ENCODE data around the gene CTNNA2.

CTNNA2 gene

DNA sequence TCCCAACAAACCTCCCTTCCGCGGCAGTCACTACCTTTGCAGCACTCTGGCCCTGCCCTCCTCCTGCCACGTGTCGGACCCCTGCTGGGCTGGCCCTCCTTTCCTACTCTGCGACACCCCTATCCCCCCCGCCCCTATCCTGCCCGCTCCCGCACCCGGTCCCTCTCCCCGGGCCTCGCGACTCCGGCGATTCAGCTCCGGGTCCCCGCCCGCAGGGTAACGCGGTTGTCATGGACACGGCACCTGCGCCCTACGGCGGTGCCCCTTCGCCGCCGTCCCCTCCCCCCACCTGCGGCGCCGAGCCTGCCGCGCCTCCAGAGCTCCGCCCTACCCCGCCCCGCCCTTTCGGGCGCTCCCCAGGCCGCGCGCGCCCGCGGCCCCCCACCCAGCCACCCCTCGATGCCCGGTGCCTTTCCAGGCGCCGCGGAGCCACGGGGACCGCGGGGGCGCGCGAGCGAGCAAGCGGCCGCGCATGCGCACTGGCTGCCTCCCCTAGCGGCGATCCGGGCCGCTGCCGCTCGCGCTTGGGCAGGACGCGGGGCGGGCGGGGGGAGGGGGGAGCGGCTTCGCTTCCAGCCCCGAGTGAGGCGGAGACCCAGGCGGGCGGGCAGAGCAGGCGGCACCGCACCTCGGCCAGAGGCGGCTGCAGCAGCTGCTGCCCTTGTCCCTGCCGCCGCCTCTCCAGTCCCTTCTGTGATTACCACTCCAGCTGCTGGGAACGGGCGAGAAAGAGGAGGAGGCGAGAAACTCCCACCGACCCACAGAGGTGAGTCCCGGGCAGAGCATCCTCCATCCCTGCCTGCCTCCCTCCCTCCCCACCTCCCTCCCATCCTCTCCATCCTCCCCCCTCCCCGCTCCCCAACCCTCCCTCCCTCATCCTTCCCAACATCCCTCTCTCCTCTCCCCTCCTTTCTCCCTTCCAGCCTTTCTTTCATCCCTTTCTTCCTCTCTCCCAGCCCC lies at the start of gene CTNNA2:
Gene CTNNA2, plus strand, starts transcription at position 610 of the 960 bp plus-strand sequence.
- DNase-seq, result peak; percentile 61

DNA sequence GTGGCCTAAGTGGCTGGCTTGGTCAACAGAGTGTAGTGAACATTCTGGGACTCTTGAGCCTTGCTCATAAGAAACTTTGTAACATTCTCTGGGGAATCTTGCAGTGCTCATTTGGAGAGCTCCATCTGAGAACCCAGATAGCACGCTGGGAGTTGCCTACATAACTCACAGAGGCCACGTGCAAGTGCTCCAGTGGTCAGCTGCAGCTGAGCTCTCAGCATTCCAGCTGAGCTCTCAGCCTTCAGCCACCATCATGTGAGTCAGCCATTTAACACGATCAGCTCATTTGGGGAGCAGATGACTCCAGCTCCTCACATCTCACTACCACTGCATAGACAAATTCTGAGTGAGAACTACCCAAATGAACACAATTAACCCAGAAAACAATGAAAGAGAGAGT lies 25.5 kb upstream of the CTNNA2 start:
- no peak for DNase-seq

DNA sequence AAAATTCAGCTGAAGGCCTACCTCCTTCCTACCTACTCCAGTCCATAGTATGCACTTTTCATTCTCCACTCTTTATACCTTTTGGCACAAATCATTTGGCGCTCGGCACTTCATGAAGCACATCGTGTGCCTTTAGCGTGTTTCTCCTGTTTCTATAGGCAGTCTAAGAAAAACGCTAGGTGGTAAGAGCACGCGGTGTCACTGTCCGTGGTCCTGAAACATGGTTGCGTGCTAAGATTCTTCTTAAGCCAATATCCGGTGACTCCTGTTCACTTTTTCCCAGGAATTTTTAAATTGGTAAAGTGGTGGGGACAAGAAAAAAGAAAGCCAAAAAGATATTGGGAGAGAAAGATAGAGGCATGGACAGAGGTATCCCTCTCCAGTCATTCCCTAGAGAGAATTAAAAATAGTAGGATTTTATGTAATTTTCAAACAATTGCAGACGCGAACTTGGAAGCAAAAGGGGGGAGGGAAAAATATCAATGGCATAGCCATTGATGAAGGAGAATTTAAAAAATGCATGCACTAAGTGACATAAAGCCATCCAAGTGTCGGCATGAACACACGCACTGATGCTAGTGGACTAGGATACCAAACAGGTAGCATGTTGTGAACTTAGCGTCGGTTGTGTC lies 1.4 kb upstream of the CTNNA2 start:
- peak; percentile 74 for DNase-seq

DNA sequence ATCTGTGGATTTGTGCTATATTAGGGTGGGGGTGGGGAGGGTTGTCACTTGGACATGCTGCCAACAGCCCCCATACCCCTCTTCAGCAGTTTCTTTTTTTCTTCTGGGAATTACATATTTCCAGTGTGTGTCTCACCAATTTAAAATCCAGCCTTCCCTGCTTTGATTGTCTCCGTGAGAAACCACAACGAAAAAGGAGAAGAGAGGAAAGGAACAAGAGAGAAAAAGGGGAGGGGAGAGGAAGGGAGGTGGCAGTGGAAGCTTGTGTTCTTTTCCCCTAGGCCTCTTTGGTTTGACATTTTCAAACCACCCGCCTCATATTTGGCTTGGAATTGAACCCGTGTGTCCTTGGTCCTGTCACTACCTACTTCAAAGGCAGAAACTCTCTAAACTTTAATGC lies 860 bp downstream of the CTNNA2 start:
- DNase-seq, result no peak

DNA sequence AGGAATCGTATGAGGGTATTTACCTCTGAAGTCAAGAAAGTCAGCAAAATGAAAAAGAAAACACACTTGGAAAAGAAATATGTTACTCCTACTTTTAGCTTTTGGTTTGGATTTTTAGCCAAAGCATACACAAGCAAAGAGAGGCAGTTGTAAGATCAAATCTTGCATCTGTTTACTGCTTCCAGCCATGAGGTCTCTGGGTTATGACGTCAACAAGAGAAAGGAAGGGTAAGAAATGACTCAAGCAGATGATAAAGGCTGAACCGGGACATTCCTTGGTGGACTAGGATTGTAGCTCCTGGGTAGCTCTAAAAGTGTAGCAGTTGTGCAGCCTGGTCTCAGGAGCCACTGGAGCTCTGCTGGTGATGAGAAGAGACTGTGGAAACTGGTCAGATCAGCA lies 16.8 kb downstream of the CTNNA2 start:
- DNase-seq, result no peak

DNA sequence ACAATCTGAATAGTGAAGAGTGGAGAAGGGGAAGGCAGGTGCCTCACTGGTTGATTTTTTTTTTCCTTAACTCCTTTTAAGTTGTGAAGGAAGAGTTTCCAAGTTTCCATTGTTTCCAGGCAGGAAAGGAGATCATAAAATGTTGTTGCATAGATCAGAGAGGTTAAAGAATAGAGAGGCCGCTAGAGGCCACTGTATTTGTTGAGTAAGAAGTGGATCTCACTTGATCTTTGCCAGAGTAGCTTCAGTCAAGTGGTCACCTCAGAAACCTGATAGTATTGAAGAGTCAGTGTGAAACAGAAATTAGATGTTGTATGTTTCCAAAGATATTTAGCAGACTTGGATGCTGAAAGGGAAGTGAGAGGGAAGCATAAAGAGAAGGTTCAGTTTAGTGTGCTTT lies 17.6 kb downstream of the CTNNA2 start:
- DNase-seq, result peak; percentile 10

DNA sequence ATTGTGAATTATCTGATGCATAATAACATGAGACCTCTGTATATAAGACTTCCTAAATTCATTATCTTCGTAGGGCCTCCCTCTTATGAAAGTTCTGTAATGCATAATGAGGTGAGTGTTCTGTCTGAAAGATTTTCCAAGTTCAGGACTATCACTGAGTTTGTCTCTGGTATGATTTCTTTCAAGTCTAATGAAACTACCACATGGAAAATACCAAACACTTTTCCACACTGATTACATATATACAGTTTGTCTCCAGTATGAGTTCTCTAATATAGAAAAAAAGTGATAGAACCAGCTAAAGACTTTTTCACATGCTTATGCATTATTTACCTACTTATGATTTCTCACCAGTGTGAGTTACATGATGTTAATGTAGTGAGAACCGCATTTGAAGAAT lies 34.7 kb downstream of the CTNNA2 start:
- no peak for DNase-seq

DNA sequence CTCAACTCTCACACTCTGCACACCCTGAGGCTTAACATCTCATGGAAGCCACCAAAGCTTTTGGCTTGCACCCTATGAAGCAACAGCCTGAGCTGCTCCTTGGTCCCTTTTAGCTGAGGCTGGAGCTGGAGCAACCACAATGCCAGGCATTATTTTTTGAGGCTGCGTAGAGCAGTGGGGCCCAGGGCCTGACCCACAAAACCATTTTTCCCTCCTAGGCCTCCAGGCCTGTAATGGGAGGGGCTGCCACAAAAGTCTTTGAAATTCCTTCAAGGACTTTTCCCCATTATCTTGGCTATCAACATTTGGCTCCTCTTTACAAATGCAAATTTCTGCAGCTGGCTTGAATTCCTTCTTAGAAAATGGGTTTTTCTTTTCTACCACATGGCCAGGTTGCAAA lies 39.8 kb downstream of the CTNNA2 start:
- no peak for DNase-seq

DNA sequence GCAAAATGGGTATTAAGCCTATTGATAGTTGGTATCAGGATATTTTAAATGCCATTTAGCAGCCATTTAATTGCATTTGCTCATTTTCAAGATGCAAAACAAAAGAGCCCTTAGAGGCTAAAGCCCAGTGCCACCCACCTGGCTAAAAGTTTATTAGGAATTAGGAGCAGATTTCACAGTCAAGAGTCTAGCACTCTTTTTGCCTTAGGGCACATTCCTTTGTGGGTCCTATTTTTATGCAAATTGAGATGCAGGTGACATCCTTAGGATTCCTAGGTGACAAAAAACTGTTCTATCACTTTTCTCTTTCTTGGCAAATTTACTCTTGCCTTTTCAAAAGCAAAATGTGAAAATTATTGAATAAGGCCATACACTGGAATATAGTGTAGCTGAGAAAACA lies 42.0 kb downstream of the CTNNA2 start:
- no peak for DNase-seq

DNA sequence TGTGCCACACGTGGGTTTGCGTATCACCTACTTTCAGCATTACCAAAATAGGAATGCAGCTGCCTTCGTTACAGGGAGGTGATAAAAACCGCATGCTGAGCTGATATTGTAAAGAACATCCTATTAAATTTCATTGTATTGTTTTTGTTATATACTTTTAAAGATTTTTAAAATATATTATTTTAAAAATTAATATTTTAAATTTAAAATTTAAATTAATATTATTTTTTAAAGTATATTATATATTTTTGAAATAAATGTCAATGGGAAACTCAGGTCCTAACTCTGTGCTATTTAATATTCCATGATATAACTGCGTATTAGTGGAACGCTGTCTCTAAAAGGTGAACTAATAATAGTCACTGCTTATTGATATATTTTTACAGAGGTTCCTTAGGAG lies 51.2 kb downstream of the CTNNA2 start:
- no peak for DNase-seq

DNA sequence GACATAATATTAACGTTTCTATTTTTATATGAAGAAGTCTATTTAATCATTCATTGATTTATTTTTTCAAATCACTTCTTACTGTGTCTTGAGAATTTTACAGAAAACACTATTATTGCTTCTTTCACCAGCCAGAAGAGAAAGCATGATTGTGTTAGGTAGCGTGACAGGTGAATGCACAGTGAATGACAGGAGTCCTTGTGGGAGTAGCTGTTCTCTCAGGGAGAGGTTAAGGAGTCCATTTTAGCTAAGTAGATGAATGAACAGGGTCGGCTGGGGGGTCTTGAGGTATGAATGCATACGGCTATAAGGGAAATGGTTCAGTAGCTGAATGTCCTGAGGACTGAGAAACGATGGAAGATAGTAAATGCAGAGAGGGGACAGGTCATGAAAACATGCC lies 56.2 kb downstream of the CTNNA2 start:
- DNase-seq, result no peak

DNA sequence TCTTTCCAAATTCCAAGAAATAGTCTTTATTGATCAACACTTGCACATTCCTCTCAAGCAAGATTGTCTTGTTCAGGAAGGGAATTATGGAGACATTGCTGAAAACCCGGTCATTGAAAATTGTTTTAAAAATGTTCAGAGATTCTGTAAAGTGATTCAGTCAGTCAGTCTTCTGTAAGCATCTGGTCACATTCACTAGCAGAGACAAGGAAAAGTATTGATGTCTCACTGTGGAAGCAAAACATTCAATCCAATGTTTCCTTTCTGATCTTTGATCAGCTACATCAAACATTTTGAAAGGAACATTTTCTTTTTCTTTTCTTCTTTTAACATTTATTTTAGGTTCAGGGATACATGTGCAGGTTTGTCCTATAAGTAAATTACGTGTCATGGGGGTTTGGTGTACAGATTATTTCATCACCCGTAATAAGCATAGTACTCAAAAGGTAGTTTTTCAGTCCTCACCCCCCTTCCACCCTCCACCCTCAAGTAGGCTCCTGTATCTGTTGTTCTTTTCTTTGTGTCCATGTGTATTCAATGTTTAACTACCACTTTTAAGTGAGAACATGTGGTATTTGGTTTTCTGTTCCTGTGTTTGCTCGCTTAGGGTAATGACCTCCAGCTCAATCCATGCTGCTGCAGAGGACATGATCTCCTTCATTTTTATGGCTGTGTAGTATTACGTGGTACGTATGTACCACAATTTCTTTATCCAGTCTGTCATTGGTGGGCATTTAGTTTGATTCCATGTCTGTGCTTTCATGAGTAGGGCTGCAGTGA lies 61.2 kb downstream of the CTNNA2 start:
- DNase-seq, result no peak

DNA sequence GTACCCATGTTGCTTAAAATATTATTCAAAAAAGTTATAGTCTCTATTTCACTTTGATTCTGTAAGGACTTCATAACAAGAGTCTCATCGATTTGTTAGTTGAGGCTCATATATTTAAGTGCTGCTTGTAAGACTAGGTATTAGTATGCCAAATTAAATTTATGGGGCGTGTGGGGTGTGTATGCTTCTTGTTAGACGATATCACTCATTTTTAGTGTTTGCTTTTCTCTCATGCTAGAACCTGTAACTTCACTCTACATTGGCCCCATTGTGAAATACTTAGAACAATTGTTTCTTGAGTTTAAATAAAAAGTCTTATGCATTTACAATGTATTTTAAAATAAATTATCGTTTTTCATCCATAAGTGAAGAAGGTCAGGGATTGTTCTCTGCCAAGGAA lies 63.6 kb downstream of the CTNNA2 start:
- no peak for DNase-seq

DNA sequence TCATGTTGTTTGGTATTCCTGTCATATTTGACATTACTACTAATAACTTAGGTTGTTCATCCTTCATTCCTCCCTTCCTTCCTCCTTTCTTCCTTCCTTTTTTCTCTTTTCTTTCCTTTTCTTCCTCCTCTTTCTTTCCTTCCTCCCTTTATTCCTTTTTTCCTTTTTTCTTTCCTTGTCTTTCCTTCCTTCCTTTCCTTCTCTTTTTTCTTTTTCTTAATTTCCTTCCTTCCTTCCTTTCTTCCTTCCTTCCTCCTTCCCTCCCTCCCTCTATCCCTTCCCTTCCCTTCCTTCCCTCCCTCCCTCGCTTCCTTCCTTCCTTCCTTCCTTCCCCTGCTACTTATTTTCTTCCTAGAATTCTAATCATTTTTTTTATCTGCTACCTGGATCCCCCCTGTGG lies 66.1 kb downstream of the CTNNA2 start:
- DNase-seq, result no peak

DNA sequence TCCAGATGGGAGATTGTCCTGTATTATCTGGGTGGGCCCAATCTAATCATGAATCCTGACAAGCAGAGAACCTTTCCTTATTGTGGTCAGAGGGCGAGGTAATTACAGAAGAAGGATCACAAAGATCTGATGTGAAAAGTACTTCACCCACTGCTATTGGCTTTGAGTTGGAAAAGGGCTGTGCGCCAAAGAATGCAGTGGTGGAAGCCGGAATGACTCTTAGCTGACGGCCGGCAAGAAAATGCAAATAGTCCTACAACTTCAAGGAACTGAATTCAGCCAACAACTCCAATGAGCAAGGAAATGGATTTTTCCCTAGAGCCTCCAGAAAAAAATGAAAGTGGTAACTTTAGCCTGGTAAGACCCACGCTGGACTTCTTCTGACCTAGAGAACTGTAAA lies 67.3 kb downstream of the CTNNA2 start:
- no peak for DNase-seq

DNA sequence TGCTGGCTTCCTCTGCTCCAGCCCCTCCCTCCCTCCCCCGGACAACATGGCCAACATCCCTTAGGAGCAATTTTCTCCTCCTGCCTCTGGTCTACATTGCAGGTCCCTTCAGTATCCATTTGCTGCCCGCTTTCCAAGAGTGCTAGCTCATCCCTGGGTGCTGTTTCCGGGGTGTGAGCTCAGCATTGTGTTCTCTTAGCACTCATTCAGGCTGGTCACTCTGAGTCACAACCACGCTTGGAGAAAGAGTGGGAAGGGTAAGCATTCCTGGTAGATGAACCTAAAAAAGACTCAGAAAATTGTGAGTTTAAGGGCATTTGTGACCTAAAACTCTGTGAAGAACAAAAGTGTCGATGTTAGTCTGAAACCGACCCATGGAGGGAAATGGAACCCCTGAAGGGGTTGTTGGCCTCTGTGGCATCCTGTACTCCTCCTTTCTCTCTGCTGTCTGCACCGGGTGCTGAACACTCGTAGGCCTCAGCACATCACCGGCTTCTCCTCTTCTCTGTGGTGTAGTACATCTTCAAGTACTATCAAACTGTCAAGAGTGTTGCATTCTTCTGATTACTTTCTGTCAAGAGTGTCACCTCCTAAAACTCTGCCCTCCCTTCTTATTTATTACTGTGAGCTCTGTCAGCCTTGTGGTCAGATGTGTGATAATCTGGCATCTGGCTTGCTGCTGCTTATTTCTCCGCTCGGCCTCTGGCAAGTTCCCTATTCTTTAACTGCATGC lies 73.0 kb downstream of the CTNNA2 start:
- DNase-seq, result peak; percentile 3

DNA sequence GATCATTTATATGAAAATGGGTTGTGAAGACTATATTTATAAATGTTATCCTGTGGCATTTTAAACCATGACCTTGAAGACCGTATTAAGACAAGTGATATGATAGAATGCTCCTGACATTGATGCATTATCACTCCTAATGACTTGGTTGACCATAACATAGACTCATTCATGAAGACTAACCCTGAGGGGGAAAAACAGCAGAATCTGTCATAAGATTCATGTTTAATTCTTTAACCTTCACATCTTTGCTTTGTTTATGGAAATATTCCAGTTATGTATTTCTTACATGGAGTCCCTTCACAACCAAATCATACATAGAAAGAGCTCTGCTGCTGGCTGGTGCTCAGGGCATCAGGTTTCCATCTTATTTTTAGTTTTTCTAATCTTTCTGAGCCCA lies 78.4 kb downstream of the CTNNA2 start:
- no peak for DNase-seq

DNA sequence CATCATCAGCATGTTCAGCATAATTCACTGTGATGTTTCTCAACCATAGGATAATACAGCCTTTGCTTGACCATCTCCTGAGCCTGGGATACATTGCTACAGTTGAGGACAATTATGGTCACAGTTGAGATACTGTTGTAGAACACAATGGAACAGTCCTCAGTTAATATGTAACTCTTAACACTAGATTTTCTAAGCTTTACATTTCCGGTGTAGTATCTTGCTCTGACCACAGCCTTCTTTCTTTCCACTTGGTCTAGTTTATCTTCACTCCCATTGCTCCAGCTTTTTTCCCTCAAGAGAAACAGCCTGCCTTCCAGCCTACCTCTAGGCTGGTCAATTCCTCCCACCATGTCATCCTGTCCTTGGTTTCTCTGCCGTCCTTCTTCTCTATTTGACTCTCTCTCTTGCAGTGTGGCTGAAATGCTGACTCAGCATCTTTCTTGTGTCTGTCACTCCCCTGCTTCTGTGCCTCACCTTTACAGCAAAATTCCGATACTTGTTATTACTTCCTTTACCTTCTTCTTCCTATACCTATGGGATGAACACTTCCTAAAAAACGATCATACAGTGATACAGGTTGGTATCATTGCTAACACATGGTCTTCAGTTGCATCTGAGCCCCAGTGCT lies 80.5 kb downstream of the CTNNA2 start:
- DNase-seq, result no peak

DNA sequence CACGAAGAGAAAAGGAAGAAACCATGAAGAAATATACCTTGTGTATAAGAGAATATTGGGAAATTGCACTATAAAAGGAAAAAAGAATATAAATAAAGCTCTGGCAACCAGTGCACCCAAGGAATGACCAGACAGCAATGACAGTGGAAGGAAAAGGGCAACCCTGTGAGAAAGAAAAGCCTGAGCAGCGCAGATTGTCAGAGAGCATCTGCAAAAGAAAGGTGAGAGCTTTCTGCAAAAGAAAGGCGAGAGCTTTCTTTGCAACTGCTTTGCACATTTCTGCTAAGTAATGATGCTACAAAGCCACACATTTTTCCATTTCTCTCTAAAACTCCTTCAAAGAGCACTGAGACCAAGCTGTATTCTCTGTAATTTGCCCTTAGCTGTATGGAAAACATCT lies 83.6 kb downstream of the CTNNA2 start:
- no peak for DNase-seq

DNA sequence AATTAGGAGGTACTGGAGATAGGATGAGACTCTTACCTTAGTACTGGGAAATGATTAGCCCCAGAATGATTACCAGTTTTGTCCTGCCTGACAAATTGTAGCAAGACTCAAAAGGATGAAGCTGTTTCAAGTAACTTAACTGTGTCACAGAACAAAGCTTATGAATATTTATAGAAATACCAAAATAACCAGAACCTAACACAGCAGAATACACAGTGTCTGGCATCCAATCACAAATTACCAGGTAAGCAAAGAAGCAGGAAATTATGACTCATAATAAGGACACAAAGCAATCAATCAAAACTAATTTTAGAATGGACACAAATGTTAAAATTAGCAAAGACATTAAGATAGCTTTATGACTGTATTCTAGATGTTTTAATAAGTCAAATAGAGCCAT lies 91.9 kb downstream of the CTNNA2 start:
- no peak for DNase-seq

DNA sequence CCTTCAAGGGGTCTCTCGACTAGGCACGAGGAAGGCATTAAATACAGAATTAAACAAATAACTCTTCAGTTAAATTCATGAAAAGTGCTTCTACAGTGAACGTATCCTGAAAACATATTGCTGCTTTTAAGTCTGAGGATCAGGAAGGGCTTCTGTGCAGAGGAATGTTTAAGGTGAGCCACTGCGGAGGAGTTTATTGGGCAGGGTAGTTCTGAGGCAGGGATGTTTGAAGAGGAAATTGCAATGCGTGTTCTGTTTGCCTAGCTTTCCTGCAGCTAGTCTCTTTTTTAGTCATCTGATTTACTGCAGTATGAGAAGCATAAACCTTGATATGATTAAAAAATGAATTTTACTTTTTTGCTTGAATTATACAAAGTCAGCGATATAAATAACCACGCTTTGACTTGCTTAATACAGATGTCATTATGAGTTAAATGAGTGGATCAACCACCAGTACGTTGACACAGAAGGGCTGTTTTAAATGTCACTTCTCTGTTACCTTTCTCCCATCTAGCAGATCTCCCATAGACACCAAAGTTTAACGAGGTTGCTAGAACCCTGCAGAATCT lies 98.7 kb downstream of the CTNNA2 start:
- DNase-seq, result no peak

DNA sequence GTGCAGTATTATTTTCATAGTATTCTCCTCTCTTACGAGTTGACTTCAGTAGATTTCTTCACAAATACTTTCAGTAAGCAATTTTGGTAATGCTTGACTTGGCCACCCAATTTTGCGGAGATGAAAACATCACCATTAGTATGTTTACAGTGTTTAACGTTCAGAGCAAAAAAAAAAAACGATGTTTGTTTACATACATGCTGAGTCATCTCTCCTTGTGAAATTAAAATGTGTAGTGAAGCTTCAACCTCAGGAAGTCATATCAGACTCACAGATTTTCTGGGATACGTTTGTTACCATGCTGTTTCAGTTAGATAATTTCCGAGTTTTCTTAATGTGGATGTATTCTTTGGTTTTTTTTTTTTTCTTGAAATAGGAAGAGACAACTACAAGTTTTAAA lies 100.1 kb downstream of the CTNNA2 start:
- no peak for DNase-seq
